ENCODE results near the gene CMIP. TPM values are rescaled to one million over a fixed set of nuclear protein-coding genes. Genes with fewer than 3 reads are reported as not detected.

The CMIP gene
- total RNA-seq, 5 donors from 2014 or later (not counting 1 experiment from before 2014, with no cell fraction given), result 39.8 to 55.9 (median 42.6) TPM

GRCh38 chr16:81487301-81487720, 42.7 kb downstream of the CMIP start:
- Mint-ChIP-seq H3K9me3 (no peaks in the 10 kb centered on the region), H3K4me3 (no peak overlapping the region), H3K4me1 (peaks cover 56 to 65% (median 57%) of the 10 kb centered on the region in 3 donors), H3K27me3 (no peaks in the 10 kb centered on the region), H3K36me3 (peaks cover 6% of the 10 kb centered on the region), H3K27ac (no peak overlapping the region)
- H3K9me3 ChIP-seq, result no peaks in the 10 kb centered on the region
- WGBS (ENCODE audit: insufficient coverage), result 72% methylated on average over 11 of the region's 14 CpGs
- H3K27me3 ChIP-seq (replicated peaks in 1 of 2; ENCODE audit: control insufficient read depth in 2 of 2, extremely low read depth in 1 of 2, insufficient read depth in 2 of 2, low read length in 1 of 2), result no peaks in the 10 kb centered on the region
- H3K27ac ChIP-seq (ENCODE audit: low read length), result no peak overlapping the region
- ChIA-PET POLR2A (interaction anchor here in 1 of 2 donors (1.0 kb wide), 1 partner anchor 9 kb away, joined by 3 read pairs; no protein-coding TSS in a partner anchor), CTCF (no interaction called here)
- no peak for ATAC-seq (replicated peaks in 1 of 4)
- H3K36me3 ChIP-seq (ENCODE audit: control insufficient read depth in 2 of 2, extremely low read depth in 1 of 2, insufficient read depth in 1 of 2, low read length in 1 of 2), result peaks cover 0 to 4% of the 10 kb centered on the region in 2 donors
- DNase-seq, result no peak
- H3K4me3 ChIP-seq (ENCODE audit: control insufficient read depth in 1 of 2, extremely low read depth in 1 of 2, low read length in 1 of 2), result no peak overlapping the region
- peaks cover 2 to 45% of the 10 kb centered on the region in 2 experiments for H3K4me1 ChIP-seq (ENCODE audit: control insufficient read depth in 1 of 2, extremely low read depth in 1 of 2, insufficient read depth in 2 of 2, low read length in 2 of 2)

DNA sequence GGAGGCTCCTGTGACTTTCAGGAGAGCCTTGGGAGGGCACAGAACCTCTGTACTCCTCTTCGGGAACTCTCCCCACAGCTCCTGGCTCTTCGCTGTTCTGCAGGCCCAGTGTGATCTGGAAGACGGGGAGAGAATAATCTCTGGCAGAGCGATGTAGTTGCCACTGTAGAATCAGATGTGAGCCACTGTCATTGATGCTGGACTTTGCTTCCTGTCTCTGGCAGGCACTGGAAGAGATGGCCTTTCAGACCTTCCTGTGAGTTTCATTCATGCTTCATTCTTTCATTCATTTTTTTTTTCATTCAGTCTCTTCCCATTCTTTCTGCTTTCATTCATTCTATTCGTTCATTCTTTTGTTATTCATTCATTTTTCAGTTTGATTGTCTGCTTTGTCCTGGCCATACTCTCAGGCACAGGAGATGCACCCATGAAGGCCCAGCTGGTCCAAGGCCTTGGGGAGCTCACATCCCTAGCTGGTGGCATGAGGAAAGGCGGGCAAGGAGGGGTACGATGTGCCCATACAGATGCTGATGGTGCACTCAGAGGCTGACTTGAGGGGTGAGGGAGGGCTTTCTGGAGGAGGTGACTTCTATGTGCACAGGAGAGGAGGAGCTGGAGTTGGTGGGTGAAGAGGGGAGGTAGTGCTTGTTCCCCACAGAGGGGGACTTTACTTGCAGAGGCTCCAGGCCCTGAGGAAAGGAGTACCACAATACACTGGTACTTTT, 44.2 kb downstream of the CMIP start:
- Mint-ChIP-seq H3K4me1 (peaks cover 50 to 57% (median 51%) of the 10 kb centered on the region in 3 donors), H3K27me3 (no peaks in the 10 kb centered on the region), H3K27ac (no peak overlapping the region), H3K4me3 (no peak overlapping the region), H3K36me3 (no peaks in the 10 kb centered on the region), H3K9me3 (no peaks in the 10 kb centered on the region)
- Histone ChIP-seq H3K27me3 (replicated peaks in 1 of 2; ENCODE audit: control insufficient read depth in 2 of 2, extremely low read depth in 1 of 2, insufficient read depth in 2 of 2, low read length in 1 of 2) (no peaks in the 10 kb centered on the region), H3K4me3 (ENCODE audit: control insufficient read depth in 1 of 2, extremely low read depth in 1 of 2, low read length in 1 of 2) (no peak overlapping the region), H3K4me1 (ENCODE audit: control insufficient read depth in 1 of 2, extremely low read depth in 1 of 2, insufficient read depth in 2 of 2, low read length in 2 of 2) (peaks cover 0 to 34% of the 10 kb centered on the region in 2 experiments), H3K27ac (ENCODE audit: low read length) (no peak overlapping the region), H3K9me3 (no peaks in the 10 kb centered on the region), H3K36me3 (ENCODE audit: control insufficient read depth in 2 of 2, extremely low read depth in 1 of 2, insufficient read depth in 1 of 2, low read length in 1 of 2) (no peaks in the 10 kb centered on the region)
- WGBS (ENCODE audit: insufficient coverage), result 97% methylated on average over 7 of the region's 7 CpGs
- ChIA-PET CTCF (no interaction called here), POLR2A (no interaction called here)
- ATAC-seq (replicated peaks in 1 of 4), result no peak
- DNase-seq, result no peak

DNA sequence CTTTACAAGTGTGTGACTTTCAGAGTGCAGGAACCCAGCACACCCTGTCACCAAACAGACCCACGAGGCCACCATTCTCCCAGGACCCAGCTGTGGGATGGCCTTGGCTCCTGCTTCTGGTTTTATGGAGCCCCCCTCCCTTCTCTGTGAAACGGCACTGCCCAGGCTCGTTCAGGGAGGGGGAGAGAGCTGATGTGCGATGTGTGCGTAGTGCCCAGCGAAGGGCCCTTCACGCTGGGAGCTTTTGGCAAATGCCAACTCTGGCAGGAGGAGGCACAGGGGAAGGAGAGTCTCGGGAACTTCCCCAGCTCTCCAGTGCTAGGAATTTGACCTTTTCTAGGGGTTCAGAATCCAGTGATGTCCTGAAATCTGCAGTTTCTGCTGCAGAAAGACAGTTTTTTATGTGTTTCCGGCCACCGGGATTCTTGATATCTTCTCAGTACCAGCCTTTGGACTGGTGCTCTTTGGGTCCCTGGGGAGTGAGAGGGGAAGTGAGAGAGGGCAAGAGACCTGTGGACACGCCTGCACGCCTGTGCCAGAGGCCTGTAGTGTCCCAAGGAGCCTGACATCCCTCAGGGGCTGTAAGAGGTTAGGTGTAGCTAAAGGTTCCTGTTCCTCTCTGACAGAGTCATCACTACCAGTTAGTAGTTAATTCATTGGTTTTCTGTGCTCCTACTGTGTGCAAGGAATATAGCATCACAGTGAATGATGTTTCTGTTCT, 45.1 kb downstream of the CMIP start:
- POLR2A ChIA-PET, result no interaction called here
- H3K4me1 ChIP-seq (ENCODE audit: control insufficient read depth in 1 of 2, extremely low read depth in 1 of 2, insufficient read depth in 2 of 2, low read length in 2 of 2), result peaks cover 0 to 38% of the 10 kb centered on the region in 2 experiments
- H3K27ac ChIP-seq (ENCODE audit: low read length), result no peak overlapping the region
- no peaks in the 10 kb centered on the region for H3K9me3 ChIP-seq
- H3K36me3 Mint-ChIP-seq, result no peaks in the 10 kb centered on the region
- ATAC-seq (replicated peaks in 1 of 4) (no peak), DNase-seq (no peak)
- WGBS (ENCODE audit: insufficient coverage), result 95% methylated on average over 8 of the region's 12 CpGs
- H3K4me3 Mint-ChIP-seq, result no peak overlapping the region
- no peaks in the 10 kb centered on the region for H3K27me3 Mint-ChIP-seq
- peaks cover 50 to 54% (median 51%) of the 10 kb centered on the region in 3 donors for H3K4me1 Mint-ChIP-seq
- no peaks in the 10 kb centered on the region for H3K36me3 ChIP-seq (ENCODE audit: control insufficient read depth in 2 of 2, extremely low read depth in 1 of 2, insufficient read depth in 1 of 2, low read length in 1 of 2)
- CTCF ChIA-PET, result no interaction called here
- H3K9me3 Mint-ChIP-seq, result no peaks in the 10 kb centered on the region
- no peak overlapping the region for H3K4me3 ChIP-seq (ENCODE audit: control insufficient read depth in 1 of 2, extremely low read depth in 1 of 2, low read length in 1 of 2)
- no peak overlapping the region for H3K27ac Mint-ChIP-seq
- H3K27me3 ChIP-seq (replicated peaks in 1 of 2; ENCODE audit: control insufficient read depth in 2 of 2, extremely low read depth in 1 of 2, insufficient read depth in 2 of 2, low read length in 1 of 2), result no peaks in the 10 kb centered on the region

GRCh38 chr16:81491541-81492188, 47.1 kb downstream of the CMIP start:
- no peak overlapping the region for H3K4me3 ChIP-seq (ENCODE audit: control insufficient read depth in 1 of 2, extremely low read depth in 1 of 2, low read length in 1 of 2)
- H3K27me3 Mint-ChIP-seq, result no peaks in the 10 kb centered on the region
- no peaks in the 10 kb centered on the region for H3K9me3 Mint-ChIP-seq

DNA sequence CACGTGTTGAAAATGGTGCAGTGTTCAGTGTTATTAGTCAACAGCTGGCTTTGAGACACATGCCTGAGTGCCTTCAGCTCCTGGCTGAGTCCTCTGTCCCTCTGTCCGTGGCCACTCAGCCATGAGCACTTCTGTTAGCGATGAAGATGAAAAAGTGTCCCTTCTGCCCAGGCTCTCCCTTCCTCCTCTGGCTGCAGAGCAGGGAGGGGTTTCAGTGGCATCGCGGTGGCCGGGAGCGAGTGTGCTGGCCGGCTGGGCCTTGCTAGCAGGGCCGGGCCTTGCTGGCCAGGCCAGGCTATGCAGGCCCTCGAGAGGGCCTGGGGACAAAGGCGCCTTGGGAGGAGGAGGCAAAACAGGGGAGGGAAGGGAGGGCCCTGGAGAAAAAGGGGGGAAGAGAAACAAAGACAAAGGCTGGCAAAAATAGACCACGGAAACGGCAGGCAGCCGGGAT, 47.7 kb downstream of the CMIP start:
- Histone ChIP-seq H3K36me3 (ENCODE audit: control insufficient read depth in 2 of 2, extremely low read depth in 1 of 2, insufficient read depth in 1 of 2, low read length in 1 of 2) (no peaks in the 10 kb centered on the region), H3K27me3 (replicated peaks in 1 of 2; ENCODE audit: control insufficient read depth in 2 of 2, extremely low read depth in 1 of 2, insufficient read depth in 2 of 2, low read length in 1 of 2) (no peaks in the 10 kb centered on the region), H3K27ac (ENCODE audit: low read length) (no peak overlapping the region), H3K4me3 (ENCODE audit: control insufficient read depth in 1 of 2, extremely low read depth in 1 of 2, low read length in 1 of 2) (no peak overlapping the region), H3K4me1 (ENCODE audit: control insufficient read depth in 1 of 2, extremely low read depth in 1 of 2, insufficient read depth in 2 of 2, low read length in 2 of 2) (peaks cover 0 to 46% of the 10 kb centered on the region in 2 experiments), H3K9me3 (no peaks in the 10 kb centered on the region)
- POLR2A ChIA-PET, result no interaction called here
- H3K36me3 Mint-ChIP-seq, result no peaks in the 10 kb centered on the region
- no peak overlapping the region for H3K4me3 Mint-ChIP-seq
- H3K27me3 Mint-ChIP-seq, result no peaks in the 10 kb centered on the region
- DNase-seq, result no peak
- ATAC-seq (replicated peaks in 1 of 4), result no peak
- H3K4me1 Mint-ChIP-seq, result peaks cover 48 to 55% (median 53%) of the 10 kb centered on the region in 3 donors
- CTCF ChIA-PET, result no interaction called here
- H3K9me3 Mint-ChIP-seq, result no peaks in the 10 kb centered on the region
- H3K27ac Mint-ChIP-seq, result no peak overlapping the region
- 95% methylated on average over 9 of the region's 14 CpGs for WGBS (ENCODE audit: insufficient coverage)

More at GRCh38 chr16:81491541-81492188, 47.1 kb downstream of the CMIP start:
- H3K4me3 Mint-ChIP-seq, result no peak overlapping the region
- ATAC-seq (replicated peaks in 1 of 4), result no peak
- peaks cover 0 to 46% of the 10 kb centered on the region in 2 experiments for H3K4me1 ChIP-seq (ENCODE audit: control insufficient read depth in 1 of 2, extremely low read depth in 1 of 2, insufficient read depth in 2 of 2, low read length in 2 of 2)
- H3K27ac Mint-ChIP-seq, result no peak overlapping the region
- 96% methylated on average over 14 of the region's 18 CpGs for WGBS (ENCODE audit: insufficient coverage)
- H3K4me1 Mint-ChIP-seq, result peaks cover 50 to 57% (median 53%) of the 10 kb centered on the region in 3 donors
- no peaks in the 10 kb centered on the region for H3K36me3 ChIP-seq (ENCODE audit: control insufficient read depth in 2 of 2, extremely low read depth in 1 of 2, insufficient read depth in 1 of 2, low read length in 1 of 2)
- H3K27ac ChIP-seq (ENCODE audit: low read length), result no peak overlapping the region
- no peaks in the 10 kb centered on the region for H3K36me3 Mint-ChIP-seq
- ChIA-PET POLR2A (no interaction called here), CTCF (no interaction called here)
- no peaks in the 10 kb centered on the region for H3K27me3 ChIP-seq (replicated peaks in 1 of 2; ENCODE audit: control insufficient read depth in 2 of 2, extremely low read depth in 1 of 2, insufficient read depth in 2 of 2, low read length in 1 of 2)
- H3K9me3 ChIP-seq, result no peaks in the 10 kb centered on the region
- DNase-seq, result no peak

- Histone ChIP-seq H3K27ac (ENCODE audit: low read length) (no peak overlapping the region), H3K36me3 (ENCODE audit: control insufficient read depth in 2 of 2, extremely low read depth in 1 of 2, insufficient read depth in 1 of 2, low read length in 1 of 2) (no peaks in the 10 kb centered on the region), H3K9me3 (no peaks in the 10 kb centered on the region), H3K4me3 (ENCODE audit: control insufficient read depth in 1 of 2, extremely low read depth in 1 of 2, low read length in 1 of 2) (no peak overlapping the region), H3K4me1 (ENCODE audit: control insufficient read depth in 1 of 2, extremely low read depth in 1 of 2, insufficient read depth in 2 of 2, low read length in 2 of 2) (peaks cover 0 to 46% of the 10 kb centered on the region in 2 experiments), H3K27me3 (replicated peaks in 1 of 2; ENCODE audit: control insufficient read depth in 2 of 2, extremely low read depth in 1 of 2, insufficient read depth in 2 of 2, low read length in 1 of 2) (no peaks in the 10 kb centered on the region)
- POLR2A ChIA-PET, result interaction anchor here in 1 of 2 donors (0.5 kb wide), 1 partner anchor 12 kb away, joined by 10 read pairs; no protein-coding TSS in a partner anchor
- Mint-ChIP-seq H3K27ac (peak overlapping the region in 1 of 2 donors; percentile 45), H3K4me1 (peaks cover 53 to 58% (median 56%) of the 10 kb centered on the region in 3 donors), H3K9me3 (no peaks in the 10 kb centered on the region), H3K36me3 (no peaks in the 10 kb centered on the region), H3K27me3 (no peaks in the 10 kb centered on the region), H3K4me3 (no peak overlapping the region)
- CTCF ChIA-PET, result no interaction called here
- WGBS (ENCODE audit: insufficient coverage), result 92% methylated on average over 27 of the region's 29 CpGs
- ATAC-seq (replicated peaks in 1 of 4) (no peak), DNase-seq (no peak)
Measured at GRCh38 chr16:81492965-81493754, 48.6 kb downstream of the CMIP start.

All from T-cell (primary cell).